Ovary (tissue), 3 donors: ENCODE data around the gene HUNK.

Source experiments
- POLR2A ChIP-seq: fragments of 450-650 bp; IDR thresholded peaks from one replicate; pipeline ENCODE4 v1.6.1; 2017; ENCODE audit warnings: antibody characterized with exemption, mild to moderate bottlenecking, moderate library complexity
- TF ChIP-seq, protein P1 (sequence below), 3 donors: fragments of 450-650 bp in 2 of 3; fragments of 200-600 bp in 1 of 3; IDR thresholded peaks; one replicate each; pipeline versions ENCODE4 v1.5.1 to v1.8.0; 2016 to 2022; ENCODE audit warnings: antibody characterized with exemption in 3 of 3, mild to moderate bottlenecking in 1 of 3
- donor health status: DM: no; HTN: no; CAD: no.

DNA sequence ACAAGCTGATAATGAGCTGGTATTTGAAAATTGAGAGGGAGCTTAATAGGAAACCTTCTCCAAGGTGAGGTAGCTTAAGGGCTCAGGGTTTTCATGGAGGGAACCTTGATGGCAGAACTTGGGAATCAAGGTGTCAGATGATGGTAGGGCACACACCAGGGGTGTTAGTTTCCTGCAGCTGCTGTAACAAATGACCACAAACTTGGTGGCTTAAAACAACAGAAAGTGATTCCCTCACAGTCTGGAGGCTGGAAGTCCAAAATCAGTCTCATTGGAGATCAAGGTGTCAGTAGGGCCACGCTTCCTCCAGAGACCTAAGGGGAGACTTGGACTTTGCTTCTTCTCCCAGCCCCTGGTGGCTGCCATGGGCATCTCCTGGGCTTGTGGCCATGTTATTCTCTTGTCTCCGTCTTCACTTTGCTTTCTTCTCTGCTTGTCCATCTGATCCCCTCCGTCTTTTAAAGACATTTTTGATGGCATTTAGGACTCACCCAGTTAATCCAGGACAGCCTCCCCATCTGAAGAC lies 45.5 kb downstream of the HUNK start:
- TF ChIP-seq POLR2A: no peak
- TF ChIP-seq, protein P1, sequence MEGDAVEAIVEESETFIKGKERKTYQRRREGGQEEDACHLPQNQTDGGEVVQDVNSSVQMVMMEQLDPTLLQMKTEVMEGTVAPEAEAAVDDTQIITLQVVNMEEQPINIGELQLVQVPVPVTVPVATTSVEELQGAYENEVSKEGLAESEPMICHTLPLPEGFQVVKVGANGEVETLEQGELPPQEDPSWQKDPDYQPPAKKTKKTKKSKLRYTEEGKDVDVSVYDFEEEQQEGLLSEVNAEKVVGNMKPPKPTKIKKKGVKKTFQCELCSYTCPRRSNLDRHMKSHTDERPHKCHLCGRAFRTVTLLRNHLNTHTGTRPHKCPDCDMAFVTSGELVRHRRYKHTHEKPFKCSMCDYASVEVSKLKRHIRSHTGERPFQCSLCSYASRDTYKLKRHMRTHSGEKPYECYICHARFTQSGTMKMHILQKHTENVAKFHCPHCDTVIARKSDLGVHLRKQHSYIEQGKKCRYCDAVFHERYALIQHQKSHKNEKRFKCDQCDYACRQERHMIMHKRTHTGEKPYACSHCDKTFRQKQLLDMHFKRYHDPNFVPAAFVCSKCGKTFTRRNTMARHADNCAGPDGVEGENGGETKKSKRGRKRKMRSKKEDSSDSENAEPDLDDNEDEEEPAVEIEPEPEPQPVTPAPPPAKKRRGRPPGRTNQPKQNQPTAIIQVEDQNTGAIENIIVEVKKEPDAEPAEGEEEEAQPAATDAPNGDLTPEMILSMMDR (IDR thresholded peaks at IDR 0.05): no peak
